ENCODE measurements around the gene ADGRB2.

The ADGRB2 gene

DNA sequence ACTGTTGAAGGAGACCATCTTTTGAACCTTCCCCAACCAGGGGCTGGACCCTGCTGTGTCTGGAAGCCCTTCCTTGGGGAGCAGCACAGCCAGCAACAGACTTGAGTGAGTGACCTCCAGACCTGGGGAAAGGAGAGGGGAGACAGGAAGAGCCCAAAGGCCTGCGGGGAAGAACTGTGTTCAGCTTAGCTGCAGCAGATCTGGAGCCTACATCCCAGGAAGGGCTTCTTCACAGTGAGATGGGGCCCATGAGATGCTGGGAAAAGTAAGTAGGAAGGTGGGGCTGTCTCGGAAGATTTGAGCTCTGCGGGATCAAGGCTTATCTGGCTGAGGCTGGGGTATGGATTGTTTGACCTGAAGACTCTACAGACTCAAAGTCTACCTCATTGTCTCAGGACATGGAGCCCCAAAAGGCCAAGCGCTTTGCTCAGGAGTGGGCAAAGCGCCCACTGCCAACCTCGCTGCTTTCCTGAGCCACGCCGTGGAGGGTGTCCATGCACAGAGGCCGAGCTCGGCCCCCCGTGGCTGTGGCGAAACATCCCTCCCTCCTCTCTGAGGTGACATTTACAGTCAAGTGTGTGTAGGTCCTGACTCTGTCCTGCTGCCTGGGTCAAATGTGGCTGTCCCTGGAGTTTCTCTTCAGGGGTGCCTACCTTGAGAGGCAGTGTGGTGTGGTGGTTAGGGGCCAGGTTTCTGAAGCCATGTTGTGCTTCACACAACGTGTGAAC, 27.2 kb upstream of the ADGRB2 start:
- TF ChIP-seq, protein P1, sequence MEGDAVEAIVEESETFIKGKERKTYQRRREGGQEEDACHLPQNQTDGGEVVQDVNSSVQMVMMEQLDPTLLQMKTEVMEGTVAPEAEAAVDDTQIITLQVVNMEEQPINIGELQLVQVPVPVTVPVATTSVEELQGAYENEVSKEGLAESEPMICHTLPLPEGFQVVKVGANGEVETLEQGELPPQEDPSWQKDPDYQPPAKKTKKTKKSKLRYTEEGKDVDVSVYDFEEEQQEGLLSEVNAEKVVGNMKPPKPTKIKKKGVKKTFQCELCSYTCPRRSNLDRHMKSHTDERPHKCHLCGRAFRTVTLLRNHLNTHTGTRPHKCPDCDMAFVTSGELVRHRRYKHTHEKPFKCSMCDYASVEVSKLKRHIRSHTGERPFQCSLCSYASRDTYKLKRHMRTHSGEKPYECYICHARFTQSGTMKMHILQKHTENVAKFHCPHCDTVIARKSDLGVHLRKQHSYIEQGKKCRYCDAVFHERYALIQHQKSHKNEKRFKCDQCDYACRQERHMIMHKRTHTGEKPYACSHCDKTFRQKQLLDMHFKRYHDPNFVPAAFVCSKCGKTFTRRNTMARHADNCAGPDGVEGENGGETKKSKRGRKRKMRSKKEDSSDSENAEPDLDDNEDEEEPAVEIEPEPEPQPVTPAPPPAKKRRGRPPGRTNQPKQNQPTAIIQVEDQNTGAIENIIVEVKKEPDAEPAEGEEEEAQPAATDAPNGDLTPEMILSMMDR (IDR thresholded peaks at IDR 0.05), result no peak
- peak; percentile 45 for DNase-seq (ENCODE audit: low spot score)
- no peak overlapping the region for H3K4me3 ChIP-seq
- no peak overlapping the region for H3K27ac ChIP-seq

GRCh38 chr1:31790641-31791091, 26.5 kb upstream of the ADGRB2 start:
- TF ChIP-seq, protein P1 (IDR thresholded peaks at IDR 0.05), result no peak
- no peak overlapping the region for H3K4me3 ChIP-seq
- no peak overlapping the region for H3K27ac ChIP-seq
- DNase-seq (ENCODE audit: low spot score), result no peak

GRCh38 chr1:31790140-31790539, 26.0 kb upstream of the ADGRB2 start:
- Histone ChIP-seq H3K27ac (no peak overlapping the region), H3K4me3 (no peak overlapping the region)
- TF ChIP-seq, protein P1 (IDR thresholded peaks at IDR 0.05), result no peak
- DNase-seq (ENCODE audit: low spot score), result no peak

DNA sequence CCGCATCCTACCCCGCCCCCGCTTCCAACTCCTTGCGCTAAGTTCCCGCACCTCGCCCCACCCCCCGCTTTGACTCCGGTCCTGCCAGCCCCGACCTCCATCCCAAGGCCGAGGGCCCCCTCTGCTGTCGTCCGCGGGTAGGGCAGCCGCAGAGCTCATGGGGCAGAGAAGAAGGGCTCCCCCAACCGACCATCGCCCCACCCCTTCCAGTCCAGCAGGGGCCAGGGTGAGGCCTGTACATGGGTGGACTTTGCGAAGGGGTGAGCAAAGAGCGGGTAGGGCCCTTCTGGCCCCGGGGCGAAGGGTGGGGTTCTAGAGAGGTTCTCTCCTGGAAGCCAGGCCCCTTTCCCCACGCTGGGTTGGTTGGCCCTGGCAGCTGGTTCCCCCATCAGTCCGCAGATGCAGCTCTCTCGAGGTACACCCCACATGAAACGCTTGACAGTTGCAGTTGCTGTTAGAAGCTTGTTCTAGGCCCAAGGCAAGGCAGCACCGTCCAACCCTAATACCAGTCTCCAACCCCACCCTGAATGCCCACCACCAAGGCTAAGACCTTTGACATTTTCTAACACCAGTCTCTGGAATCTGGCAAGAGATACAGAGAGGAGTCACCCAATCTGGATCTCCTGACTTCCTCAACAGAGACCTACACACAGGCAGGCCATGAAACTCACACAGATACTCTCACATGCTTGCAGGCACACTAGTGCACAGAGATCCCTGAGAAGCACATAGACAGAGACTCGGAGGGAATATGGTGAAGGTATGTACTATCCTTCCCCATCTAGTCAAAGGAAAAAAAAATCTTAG, 25.3 kb upstream of the ADGRB2 start:
- H3K4me3 ChIP-seq, result peak overlapping the region; percentile 82
- H3K27ac ChIP-seq, result peak overlapping the region; percentile 66 to 82
- peak; percentile 96 for DNase-seq (ENCODE audit: low spot score)
- TF ChIP-seq, protein P1 (IDR thresholded peaks at IDR 0.05), result peak; percentile 87

- Histone ChIP-seq H3K4me3 (peak overlapping the region; percentile 82), H3K27ac (peak overlapping the region; percentile 66 to 82)
- DNase-seq (ENCODE audit: low spot score), result peak; percentile 84
These were observed 24.7 kb upstream of the ADGRB2 start for GRCh38 chr1:31788825-31789256.

DNA sequence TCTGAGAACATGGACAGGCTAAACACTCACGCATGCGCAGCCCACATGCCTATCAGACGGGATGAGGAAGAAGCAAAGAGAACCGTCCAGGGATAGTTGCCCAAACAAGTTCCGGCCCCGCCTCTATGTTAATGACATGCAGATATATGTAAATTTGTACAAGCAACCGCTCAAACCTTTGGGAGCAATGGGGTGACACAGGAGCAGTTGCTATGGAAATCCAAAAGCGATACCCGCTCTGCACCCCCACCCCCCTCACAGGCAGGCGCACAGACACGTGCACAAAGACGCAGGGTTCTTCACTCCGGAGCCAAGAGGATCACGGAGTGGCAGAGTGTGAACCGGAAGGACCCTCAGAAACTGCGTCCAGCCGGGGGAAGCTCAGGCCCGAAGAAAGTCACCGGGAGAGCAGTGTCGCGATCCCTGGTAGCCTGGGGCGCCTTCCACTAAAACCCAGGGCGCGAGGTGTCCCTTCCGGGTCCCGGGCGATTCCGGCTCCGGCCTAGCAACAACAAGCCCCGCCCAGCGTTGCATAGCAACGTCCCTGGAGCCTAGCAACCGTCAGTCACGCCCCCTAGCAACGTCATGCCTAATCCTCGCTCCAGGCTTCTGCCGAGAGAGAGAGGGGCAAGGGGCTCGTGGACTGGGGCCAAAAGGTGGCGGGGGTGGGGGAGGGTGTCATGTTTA, 24.1 kb upstream of the ADGRB2 start:
- TF ChIP-seq, protein P1 (IDR thresholded peaks at IDR 0.05), result no peak
- H3K27ac ChIP-seq, result peak overlapping the region; percentile 66 to 82
- H3K4me3 ChIP-seq, result peak overlapping the region; percentile 82
- peak; percentile 95 for DNase-seq (ENCODE audit: low spot score)

More at GRCh38 chr1:31788825-31789256, 24.7 kb upstream of the ADGRB2 start:
- TF ChIP-seq, protein P1 (IDR thresholded peaks at IDR 0.05), result no peak
